GM12872 (cell line): ENCODE data around the gene WDR59.

ENCODE experiments used
- TF ChIP-seq, protein P1 (sequence below): IDR thresholded peaks from 3 replicates; pipeline ENCODE4 v1.5.1; 2011; ENCODE audit warnings: low read depth, mild to moderate bottlenecking, low read length, moderate library complexity; ENCODE audit not compliant: insufficient read depth

WDR59 gene

DNA sequence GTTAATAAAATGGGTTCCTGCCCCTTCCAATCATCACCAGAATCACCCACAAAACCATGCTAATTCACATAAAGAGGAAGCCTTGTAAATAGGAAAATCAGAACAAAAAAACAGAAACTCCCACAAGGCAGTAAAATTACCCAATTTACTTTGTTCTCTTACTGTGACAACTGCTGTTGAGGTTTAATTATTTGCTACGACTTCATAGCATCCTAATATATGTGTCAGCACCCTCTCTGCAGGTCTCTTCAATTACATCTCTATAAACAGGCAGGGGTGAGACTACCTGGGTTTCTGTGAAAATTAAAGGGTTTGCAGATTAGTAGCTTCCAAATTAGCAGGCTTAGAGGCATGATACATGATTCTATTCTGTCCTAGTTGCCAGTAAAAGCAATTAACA lies 2.7 kb downstream of the WDR59 start:
- TF ChIP-seq, protein P1, sequence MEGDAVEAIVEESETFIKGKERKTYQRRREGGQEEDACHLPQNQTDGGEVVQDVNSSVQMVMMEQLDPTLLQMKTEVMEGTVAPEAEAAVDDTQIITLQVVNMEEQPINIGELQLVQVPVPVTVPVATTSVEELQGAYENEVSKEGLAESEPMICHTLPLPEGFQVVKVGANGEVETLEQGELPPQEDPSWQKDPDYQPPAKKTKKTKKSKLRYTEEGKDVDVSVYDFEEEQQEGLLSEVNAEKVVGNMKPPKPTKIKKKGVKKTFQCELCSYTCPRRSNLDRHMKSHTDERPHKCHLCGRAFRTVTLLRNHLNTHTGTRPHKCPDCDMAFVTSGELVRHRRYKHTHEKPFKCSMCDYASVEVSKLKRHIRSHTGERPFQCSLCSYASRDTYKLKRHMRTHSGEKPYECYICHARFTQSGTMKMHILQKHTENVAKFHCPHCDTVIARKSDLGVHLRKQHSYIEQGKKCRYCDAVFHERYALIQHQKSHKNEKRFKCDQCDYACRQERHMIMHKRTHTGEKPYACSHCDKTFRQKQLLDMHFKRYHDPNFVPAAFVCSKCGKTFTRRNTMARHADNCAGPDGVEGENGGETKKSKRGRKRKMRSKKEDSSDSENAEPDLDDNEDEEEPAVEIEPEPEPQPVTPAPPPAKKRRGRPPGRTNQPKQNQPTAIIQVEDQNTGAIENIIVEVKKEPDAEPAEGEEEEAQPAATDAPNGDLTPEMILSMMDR = no peak

DNA sequence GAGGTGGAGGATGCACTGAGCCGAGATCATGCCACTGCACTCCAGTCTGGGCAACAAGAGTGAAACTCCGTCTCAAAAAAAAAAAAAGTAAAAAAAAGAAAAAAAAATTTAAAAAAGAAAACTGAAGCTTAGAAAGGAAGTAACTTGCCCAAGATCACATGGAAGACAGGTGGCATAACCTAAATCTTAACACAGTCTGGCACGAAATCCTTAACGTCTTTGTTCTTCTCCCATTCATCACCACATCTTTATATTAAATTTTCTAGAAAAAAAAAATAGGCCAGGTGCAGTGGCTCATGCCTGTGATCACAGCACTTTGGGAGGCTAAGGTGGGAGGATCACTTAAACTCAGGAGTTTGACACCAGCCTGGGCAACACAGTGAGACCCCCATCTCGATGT lies 9.3 kb downstream of the WDR59 start:
- TF ChIP-seq, protein P1 = no peak

DNA sequence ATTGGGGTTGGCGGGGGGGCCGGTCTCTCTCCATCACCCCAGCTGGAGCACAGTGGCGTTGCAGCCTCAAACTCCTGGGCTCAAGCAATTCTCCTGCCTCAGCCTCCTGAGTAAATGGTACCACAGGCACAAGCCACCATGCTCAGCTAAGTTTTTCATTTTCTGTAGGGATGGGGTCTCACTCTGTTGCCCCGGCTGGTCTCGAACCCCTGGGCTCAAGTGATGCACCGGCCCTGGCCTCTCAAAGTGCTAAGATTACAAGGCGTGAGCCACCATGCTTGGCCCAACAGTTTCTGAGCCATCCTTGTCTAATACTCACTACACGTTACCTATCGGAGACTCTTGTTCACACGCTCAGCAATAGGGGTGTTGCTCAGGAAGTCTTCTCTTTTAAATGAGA lies 11.6 kb downstream of the WDR59 start:
- TF ChIP-seq, protein P1 = no peak

DNA sequence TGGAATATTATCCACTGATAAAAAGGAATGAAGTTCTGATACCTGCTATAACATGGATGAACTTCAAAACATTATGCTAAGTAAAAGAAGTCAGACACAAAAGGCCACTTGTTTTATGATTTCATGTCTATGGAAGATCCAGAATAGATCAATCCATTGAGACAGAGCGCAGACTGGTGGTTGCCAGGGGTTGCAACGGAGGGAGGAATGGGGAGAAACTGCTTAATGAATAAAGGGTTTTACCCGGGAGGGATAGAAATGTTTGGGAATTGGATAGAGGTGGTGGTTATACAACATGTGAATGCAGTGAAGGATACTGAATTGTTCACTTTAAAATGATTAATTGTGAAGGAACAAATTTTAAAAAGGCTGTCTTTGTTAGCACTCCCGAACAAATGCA lies 30.2 kb downstream of the WDR59 start:
- TF ChIP-seq, protein P1 = no peak

DNA sequence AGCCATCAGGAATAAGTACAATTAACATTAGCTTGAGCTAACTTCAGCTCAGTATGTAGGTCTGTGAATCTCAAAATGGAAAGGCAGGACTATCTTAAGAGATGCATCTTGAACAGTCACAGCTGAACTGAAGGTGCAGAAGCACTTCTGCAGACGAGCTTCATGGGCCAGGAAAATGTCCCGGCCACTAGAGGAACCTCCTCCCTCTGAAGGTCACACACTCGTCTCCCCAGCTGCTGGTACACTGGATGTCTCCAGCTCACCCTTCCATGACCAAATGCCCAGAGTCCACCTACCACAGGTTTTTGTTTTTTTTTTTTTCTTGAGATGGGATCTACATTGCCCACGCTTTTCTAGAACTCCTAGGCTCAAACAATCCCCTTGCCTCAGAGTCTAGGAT lies 33.2 kb downstream of the WDR59 start:
- TF ChIP-seq, protein P1 = no peak

DNA sequence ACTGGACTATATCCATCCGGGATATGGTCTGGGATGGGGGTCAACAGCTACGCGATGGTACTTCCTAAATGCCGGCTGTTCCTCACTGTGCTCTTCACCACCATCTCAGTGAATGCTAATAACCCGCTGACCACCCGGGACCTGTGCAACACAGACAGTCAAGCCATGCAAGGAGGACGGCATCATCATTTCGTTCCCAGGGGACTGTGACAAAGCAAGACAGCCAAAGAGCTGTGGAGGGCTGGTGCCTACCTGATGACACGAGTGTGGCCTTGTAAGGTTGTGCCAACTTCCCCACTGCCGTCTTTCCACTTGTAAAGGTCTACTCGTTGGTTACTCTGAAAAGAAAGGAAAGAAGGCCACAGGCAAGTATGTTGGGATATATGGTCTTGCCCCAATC lies 33.7 kb downstream of the WDR59 start:
- TF ChIP-seq, protein P1 = no peak

DNA sequence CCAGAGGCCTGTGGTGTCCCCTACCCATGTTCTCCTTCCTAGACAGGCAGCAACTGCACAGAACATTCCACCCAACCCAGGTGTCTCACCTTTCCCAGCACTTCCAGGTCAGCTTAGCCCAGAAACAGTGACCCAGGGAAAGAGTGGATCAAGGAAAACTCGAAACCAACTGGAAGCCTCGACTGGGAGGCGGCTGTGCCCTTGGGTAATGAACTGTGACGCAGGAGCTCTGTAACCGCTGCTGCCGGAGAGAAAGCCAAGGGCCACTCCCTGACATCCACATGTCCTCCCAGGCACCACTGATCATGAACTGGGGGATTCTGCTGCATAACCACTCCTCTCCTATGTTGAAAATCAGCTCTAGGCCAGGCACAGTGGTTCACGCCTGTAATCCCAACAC lies 34.4 kb downstream of the WDR59 start:
- TF ChIP-seq, protein P1 = no peak

DNA sequence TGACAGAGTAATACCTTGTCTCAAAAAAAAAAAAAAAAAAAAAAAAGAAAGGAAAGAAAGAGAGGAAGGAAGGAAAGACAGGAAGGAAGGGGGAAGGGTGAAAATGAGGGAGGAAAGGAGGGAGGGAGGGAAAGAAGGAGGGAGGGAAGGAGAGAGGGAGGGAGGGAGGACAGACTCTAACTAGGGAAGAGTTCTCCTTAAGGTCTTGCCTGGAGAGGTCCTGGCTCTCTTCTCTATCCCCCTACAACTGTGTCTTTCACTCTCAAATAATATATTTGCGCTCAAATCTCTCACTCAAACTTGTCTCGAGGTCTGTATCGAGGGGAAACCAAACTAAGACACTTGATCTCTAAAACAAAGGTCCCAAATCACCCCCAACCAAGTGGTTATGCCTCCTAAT lies 35.6 kb downstream of the WDR59 start:
- TF ChIP-seq, protein P1 = no peak
